A673 (cell line): Measurements from ENCODE around the gene NPC2. TPM values are rescaled to one million over a fixed set of nuclear protein-coding genes. Genes with fewer than 3 reads are reported as not detected.
A peak's percentile ranks its signal among the peaks of the same experiment; 100 is the strongest.

Experiments
- BruUV-seq: library from RNA; stranded (reverse); fragments of 400-500 nt; replicated peaks from 2 replicates; lab custom pipeline; 2021; lab: Mats Ljungman, UMichigan
- CTCF ChIA-PET: fragments of 300-600 bp; sonication (Branson Sonifier 250); formaldehyde crosslinking; loops from one replicate; lab custom pipeline; 2022; ENCODE audit warnings: antibody characterized with exemption; lab: Charles Lee
- POLR2A ChIA-PET: fragments of 300-600 bp; sonication (Branson Sonifier 250); formaldehyde crosslinking; loops from one replicate; lab custom pipeline; 2022; ENCODE audit warnings: antibody characterized with exemption; ENCODE audit not compliant: low non-redundant PET; lab: Charles Lee
- DNase-seq: peaks from one replicate; pipeline ENCODE4 v3.0.0-alpha.2; 2015; ENCODE audit warnings: low spot score
- H3K27ac ChIP-seq: fragments of 200-600 bp; sonication (generic); 2 replicates; pipeline ENCODE4 v1.5.1; 2016; ENCODE audit warnings: mixed run types, low read depth, mild to moderate bottlenecking, mixed read lengths, antibody characterized with exemption, low read length; ENCODE audit not compliant: poor library complexity, severe bottlenecking
- H3K27me3 ChIP-seq: fragments of 200-600 bp; sonication (generic); replicated peaks from 2 replicates; pipeline ENCODE4 v1.6.1; 2017; ENCODE audit warnings: mixed run types, low read depth, mild to moderate bottlenecking, mixed read lengths, antibody characterized with exemption, low read length; ENCODE audit not compliant: insufficient read depth, poor library complexity
- H3K36me3 ChIP-seq: fragments of 200-600 bp; sonication (generic); 2 replicates; pipeline ENCODE4 v1.6.1; 2016; ENCODE audit warnings: mixed run types, mild to moderate bottlenecking, mixed read lengths, antibody characterized with exemption, low read length; ENCODE audit not compliant: insufficient read depth, poor library complexity, severe bottlenecking
- H3K4me1 ChIP-seq: fragments of 200-600 bp; sonication (generic); 2 replicates; pipeline ENCODE4 v1.6.1; 2017; ENCODE audit warnings: mixed run types, mild to moderate bottlenecking, mixed read lengths, antibody characterized with exemption, low read length; ENCODE audit not compliant: insufficient read depth, poor library complexity, severe bottlenecking
- H3K4me3 ChIP-seq: fragments of 200-600 bp; sonication (generic); 2 replicates; pipeline ENCODE4 v1.5.1; 2016; ENCODE audit warnings: low read depth, mixed run types, mild to moderate bottlenecking, mixed read lengths, low read length; ENCODE audit not compliant: poor library complexity, severe bottlenecking
- H3K9me3 ChIP-seq: fragments of 200-600 bp; sonication (generic); 2 replicates; pipeline ENCODE4 v1.6.1; 2016; ENCODE audit warnings: mixed run types, low read depth, mild to moderate bottlenecking, mixed read lengths, antibody characterized with exemption, low read length; ENCODE audit not compliant: poor library complexity, severe bottlenecking
- EZH2 ChIP-seq: fragments of 200-600 bp; sonication (generic); IDR thresholded peaks from 2 replicates; pipeline ENCODE4 v1.6.1; 2017; ENCODE audit warnings: borderline replicate concordance, low read depth, mild to moderate bottlenecking, mixed read lengths, antibody characterized with exemption, low read length; ENCODE audit not compliant: poor library complexity, severe bottlenecking
- intact Hi-C: fragments of 100-400 bp; cut with micrococcal nuclease; formaldehyde crosslinking; loops from one replicate; pipeline ENCODE4 v1.10.0; 2022; ENCODE audit not compliant: unreplicated experiment
- total RNA-seq: library from RNA; stranded (reverse); gene quantifications from 2 replicates; pipeline ENCODE4 v1.2.3, GENCODE V29; 2021
- TF ChIP-seq, protein P1 (sequence below): fragments of 300-800, 200-600 bp; sonication (generic); conservative IDR thresholded peaks from 2 replicates; pipeline ENCODE4 v1.5.1; 2017; ENCODE audit warnings: low read depth, mild to moderate bottlenecking, antibody characterized with exemption, low read length, moderate library complexity, mixed read lengths

The NPC2 gene
- total RNA-seq, 1 experiment from 2014 or later = 68.8 TPM

DNA sequence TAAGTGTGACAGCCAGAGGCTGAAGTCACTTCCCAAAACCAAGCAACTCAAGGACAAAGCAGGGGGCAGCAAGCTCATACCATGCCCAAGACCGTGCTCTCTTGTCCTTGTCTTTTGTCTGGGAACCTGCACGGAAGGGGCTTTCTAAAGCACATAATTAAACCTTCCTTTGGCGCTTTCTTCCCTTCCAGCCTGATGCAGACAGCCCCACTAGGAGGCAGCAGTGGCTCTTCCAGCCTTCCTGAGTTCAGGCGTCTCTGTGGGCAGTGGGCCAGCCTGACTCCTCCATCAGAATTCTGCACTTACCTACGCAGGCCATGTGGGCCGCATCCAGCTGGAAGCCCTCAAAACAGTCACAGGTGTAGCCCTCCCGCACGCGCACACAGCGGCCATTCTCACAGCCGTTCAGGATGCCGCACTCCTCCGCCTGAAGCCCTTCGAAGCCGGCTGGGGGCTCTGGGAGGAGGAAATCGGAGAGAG is 8.1 kb upstream of the NPC2 start:
- BruUV-seq = no TSS peak
- ChIA-PET POLR2A (no interaction called here), CTCF (interaction anchor here (0.5 kb wide), 1 partner anchor 16 kb away, joined by 3 read pairs; no protein-coding TSS in a partner anchor)
- no peaks in the 10 kb centered on the region for H3K4me1 ChIP-seq
- no peak overlapping the region for H3K4me3 ChIP-seq
- no peak for TF ChIP-seq EZH2
- TF ChIP-seq, protein P1, sequence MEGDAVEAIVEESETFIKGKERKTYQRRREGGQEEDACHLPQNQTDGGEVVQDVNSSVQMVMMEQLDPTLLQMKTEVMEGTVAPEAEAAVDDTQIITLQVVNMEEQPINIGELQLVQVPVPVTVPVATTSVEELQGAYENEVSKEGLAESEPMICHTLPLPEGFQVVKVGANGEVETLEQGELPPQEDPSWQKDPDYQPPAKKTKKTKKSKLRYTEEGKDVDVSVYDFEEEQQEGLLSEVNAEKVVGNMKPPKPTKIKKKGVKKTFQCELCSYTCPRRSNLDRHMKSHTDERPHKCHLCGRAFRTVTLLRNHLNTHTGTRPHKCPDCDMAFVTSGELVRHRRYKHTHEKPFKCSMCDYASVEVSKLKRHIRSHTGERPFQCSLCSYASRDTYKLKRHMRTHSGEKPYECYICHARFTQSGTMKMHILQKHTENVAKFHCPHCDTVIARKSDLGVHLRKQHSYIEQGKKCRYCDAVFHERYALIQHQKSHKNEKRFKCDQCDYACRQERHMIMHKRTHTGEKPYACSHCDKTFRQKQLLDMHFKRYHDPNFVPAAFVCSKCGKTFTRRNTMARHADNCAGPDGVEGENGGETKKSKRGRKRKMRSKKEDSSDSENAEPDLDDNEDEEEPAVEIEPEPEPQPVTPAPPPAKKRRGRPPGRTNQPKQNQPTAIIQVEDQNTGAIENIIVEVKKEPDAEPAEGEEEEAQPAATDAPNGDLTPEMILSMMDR = peak; percentile 77
- DNase-seq = peak; percentile 77
- H3K9me3 ChIP-seq = no peaks in the 10 kb centered on the region
- no peaks in the 10 kb centered on the region for H3K36me3 ChIP-seq
- intact Hi-C loops = no loop called here
- no peak overlapping the region for H3K27ac ChIP-seq
- H3K27me3 ChIP-seq = no peaks in the 10 kb centered on the region

DNA sequence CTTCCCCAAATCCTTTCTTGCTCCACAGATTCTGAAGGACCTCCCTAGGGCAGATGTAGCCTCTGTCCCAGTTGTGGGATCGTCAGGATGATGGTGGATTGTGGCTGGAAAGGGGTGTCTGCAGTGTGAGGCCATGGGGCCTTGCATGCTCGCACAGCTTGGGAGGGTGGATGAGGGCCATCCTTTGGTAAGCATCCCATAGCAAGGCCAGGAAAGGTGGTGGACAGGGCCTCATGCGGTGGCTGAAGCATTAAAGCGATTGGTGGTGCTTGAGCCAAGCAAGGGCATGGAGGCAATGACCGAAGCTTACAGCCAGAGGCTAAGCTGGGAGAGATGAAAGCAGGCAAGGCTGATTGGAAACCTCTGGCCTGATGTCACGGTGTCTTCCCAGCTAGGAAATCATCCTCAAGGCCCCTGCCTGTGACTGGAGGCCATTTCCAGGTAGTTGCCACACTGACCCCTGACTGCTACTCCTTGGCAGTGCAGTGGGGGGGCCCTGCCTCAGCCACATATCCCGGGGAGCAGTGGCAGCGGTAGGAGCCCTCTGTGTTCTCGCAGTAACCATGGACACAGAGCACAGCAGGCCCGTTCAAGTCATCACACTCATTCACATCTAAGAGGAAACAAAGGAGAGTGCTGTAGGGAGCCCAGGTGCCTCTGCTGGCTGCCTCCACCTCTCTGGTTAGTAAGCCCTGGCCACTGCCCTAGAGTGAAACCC is 7.5 kb upstream of the NPC2 start:
- CTCF ChIA-PET = interaction anchor here (0.5 kb wide), 1 partner anchor 15 kb away, joined by 3 read pairs; no protein-coding TSS in a partner anchor
- no TSS peak for BruUV-seq

DNA sequence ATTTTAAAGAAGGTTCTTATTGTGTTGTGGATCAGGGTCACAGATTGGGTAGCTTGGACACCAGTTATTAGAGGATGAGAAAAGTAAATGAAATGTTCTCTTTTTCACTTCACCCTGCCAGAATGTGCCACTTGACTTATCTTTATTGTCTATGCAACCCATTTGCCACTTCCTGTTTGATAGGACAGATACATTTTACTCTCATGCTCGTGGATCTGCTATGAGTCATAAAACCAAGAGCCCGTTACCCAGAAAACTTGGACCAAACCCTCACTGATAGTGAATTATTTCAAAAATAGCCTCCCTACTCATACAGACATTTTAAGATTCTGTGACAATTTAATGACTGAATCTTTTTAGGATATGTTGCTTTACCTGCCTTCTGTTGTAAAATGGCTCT is 2.3 kb upstream of the NPC2 start:
- BruUV-seq = no TSS peak
- Histone ChIP-seq H3K36me3 (peaks cover 6% of the 10 kb centered on the region), H3K27me3 (no peaks in the 10 kb centered on the region), H3K9me3 (no peaks in the 10 kb centered on the region), H3K4me3 (no peak overlapping the region), H3K4me1 (peaks cover 17% of the 10 kb centered on the region), H3K27ac (no peak overlapping the region)
- TF ChIP-seq, protein P1 = no peak
- TF ChIP-seq EZH2 = no peak
- DNase-seq = no peak
- POLR2A ChIA-PET = no interaction called here
- intact Hi-C loops = no loop called here
- CTCF ChIA-PET = no interaction called here

More for the DNA sequence above, 7.5 kb upstream of the NPC2 start:
- DNase-seq = no peak
- no peaks in the 10 kb centered on the region for H3K27me3 ChIP-seq
- intact Hi-C loops = no loop called here
- TF ChIP-seq, protein P1 = no peak
- TF ChIP-seq EZH2 = no peak
- no peaks in the 10 kb centered on the region for H3K4me1 ChIP-seq
- H3K36me3 ChIP-seq = no peaks in the 10 kb centered on the region
- H3K4me3 ChIP-seq = no peak overlapping the region
- no peaks in the 10 kb centered on the region for H3K9me3 ChIP-seq
- POLR2A ChIA-PET = no interaction called here
- H3K27ac ChIP-seq = no peak overlapping the region
